Measurements from ENCODE around the gene C2orf80. TPM values are rescaled to one million over a fixed set of nuclear protein-coding genes. Genes with fewer than 3 reads are reported as not detected.

C2orf80 gene
- total RNA-seq, 2 donors from 2014 or later = 0.55 TPM; not detected in 1

DNA sequence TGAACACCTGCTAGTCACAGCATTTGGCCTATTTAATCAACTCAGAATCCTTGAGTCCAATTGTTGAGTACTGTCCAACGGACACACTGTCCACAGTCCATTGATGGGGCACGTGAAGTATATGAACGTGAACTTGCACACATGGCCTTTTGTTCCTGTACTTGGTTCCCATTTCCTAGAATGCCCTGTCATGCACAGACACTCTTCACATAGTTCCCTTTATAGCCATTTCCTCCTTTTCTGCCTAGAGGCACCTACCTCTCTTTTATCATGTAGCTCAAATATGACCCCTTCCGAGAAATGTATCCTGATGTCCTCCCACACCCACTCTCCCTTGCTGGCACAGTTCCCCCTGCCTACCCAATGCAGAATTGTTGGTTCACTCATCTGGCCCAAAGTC, 17.7 kb downstream of the C2orf80 start:
- Mint-ChIP-seq H3K27ac (no peak overlapping the region), H3K27me3 (ENCODE audit: insufficient read depth) (no peaks in the 10 kb centered on the region), H3K9me3 (no peaks in the 10 kb centered on the region), H3K36me3 (ENCODE audit: low read depth) (no peaks in the 10 kb centered on the region), H3K4me3 (no peak overlapping the region), H3K4me1 (peaks cover 1% of the 10 kb centered on the region)
- H3K27ac ChIP-seq (ENCODE audit: low read depth, low read length) = no peak overlapping the region
- TF ChIP-seq, protein P1, sequence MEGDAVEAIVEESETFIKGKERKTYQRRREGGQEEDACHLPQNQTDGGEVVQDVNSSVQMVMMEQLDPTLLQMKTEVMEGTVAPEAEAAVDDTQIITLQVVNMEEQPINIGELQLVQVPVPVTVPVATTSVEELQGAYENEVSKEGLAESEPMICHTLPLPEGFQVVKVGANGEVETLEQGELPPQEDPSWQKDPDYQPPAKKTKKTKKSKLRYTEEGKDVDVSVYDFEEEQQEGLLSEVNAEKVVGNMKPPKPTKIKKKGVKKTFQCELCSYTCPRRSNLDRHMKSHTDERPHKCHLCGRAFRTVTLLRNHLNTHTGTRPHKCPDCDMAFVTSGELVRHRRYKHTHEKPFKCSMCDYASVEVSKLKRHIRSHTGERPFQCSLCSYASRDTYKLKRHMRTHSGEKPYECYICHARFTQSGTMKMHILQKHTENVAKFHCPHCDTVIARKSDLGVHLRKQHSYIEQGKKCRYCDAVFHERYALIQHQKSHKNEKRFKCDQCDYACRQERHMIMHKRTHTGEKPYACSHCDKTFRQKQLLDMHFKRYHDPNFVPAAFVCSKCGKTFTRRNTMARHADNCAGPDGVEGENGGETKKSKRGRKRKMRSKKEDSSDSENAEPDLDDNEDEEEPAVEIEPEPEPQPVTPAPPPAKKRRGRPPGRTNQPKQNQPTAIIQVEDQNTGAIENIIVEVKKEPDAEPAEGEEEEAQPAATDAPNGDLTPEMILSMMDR (conservative IDR thresholded peaks at IDR 0.05) = no peak
- no peaks in the 10 kb centered on the region for H3K9me3 ChIP-seq (ENCODE audit: control insufficient read depth, low read length)
- H3K4me3 ChIP-seq (ENCODE audit: low read length) = no peak overlapping the region
- H3K9ac ChIP-seq (ENCODE audit: extremely low read depth, low read length, poor library complexity, severe bottlenecking) = no peak overlapping the region
- 94 to 95% methylated on average over 3 to 4 of the region's 4 CpGs for WGBS, 2 experiments (ENCODE audit: insufficient coverage in 1 of 2, insufficient read length in 1 of 2)
- no peaks in the 10 kb centered on the region for H3K36me3 ChIP-seq (ENCODE audit: control insufficient read depth, insufficient read depth, low read length)
- H3K27me3 ChIP-seq (ENCODE audit: control insufficient read depth, insufficient read depth, low read length, poor library complexity, severe bottlenecking) = no peaks in the 10 kb centered on the region
- no peaks in the 10 kb centered on the region for H3K4me1 ChIP-seq (ENCODE audit: control insufficient read depth, insufficient read depth, low read length)
- no peak for DNase-seq

DNA sequence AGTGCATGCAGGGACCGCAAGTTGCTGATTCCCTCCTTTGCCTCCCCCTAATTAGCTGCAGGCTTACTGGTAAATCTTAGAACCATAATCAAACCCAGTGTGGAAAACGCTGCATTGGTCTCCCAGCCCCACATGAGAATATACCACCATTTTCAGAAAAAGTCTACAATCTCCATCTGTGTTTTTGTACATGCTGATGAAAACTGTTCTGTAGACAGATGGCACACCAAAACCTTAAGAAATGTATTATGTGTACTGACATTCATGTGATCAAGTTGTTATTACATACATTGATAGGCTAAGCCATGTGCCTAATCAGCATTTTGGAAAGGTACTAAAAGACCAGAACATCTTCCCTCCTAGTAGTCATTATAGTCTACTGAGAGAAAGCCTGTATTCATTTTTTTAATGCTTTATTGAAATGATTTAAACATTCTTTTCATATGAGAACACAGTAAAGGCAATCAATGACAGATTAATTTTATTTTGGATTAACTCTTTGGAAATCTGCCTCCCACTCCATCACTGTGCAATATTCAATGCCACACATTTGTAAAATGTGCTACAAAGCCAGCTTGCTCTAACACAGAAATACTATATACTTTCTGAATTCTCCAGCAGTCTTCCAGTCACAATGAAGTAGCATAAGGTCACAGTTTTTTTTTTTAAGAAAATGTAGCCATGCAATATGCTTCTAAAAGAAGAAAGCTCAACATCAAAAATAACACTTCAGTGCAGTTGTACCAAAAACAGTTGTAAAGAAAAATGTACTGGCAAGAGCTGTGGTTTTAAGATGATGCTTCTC, 24.7 kb downstream of the C2orf80 start:
- DNase-seq = no peak
- H3K27me3 Mint-ChIP-seq (ENCODE audit: insufficient read depth) = no peaks in the 10 kb centered on the region
- no peak overlapping the region for H3K4me3 Mint-ChIP-seq
- peaks cover 4% of the 10 kb centered on the region for H3K4me1 ChIP-seq (ENCODE audit: control insufficient read depth, insufficient read depth, low read length)
- H3K36me3 Mint-ChIP-seq (ENCODE audit: low read depth) = no peaks in the 10 kb centered on the region
- no peaks in the 10 kb centered on the region for H3K27me3 ChIP-seq (ENCODE audit: control insufficient read depth, insufficient read depth, low read length, poor library complexity, severe bottlenecking)
- no peak overlapping the region for H3K27ac ChIP-seq (ENCODE audit: low read depth, low read length)
- H3K4me1 Mint-ChIP-seq = peaks cover 15% of the 10 kb centered on the region
- 97 to 100% methylated on average over 1 to 2 of the region's 2 CpGs for WGBS, 2 experiments (ENCODE audit: insufficient coverage in 1 of 2, insufficient read length in 1 of 2)
- H3K36me3 ChIP-seq (ENCODE audit: control insufficient read depth, insufficient read depth, low read length) = no peaks in the 10 kb centered on the region
- TF ChIP-seq, protein P1 (conservative IDR thresholded peaks at IDR 0.05) = no peak
- H3K4me3 ChIP-seq (ENCODE audit: low read length) = no peak overlapping the region
- no peaks in the 10 kb centered on the region for H3K9me3 Mint-ChIP-seq
- H3K9ac ChIP-seq (ENCODE audit: extremely low read depth, low read length, poor library complexity, severe bottlenecking) = no peak overlapping the region
- H3K27ac Mint-ChIP-seq = no peak overlapping the region
- no peaks in the 10 kb centered on the region for H3K9me3 ChIP-seq (ENCODE audit: control insufficient read depth, low read length)

DNA sequence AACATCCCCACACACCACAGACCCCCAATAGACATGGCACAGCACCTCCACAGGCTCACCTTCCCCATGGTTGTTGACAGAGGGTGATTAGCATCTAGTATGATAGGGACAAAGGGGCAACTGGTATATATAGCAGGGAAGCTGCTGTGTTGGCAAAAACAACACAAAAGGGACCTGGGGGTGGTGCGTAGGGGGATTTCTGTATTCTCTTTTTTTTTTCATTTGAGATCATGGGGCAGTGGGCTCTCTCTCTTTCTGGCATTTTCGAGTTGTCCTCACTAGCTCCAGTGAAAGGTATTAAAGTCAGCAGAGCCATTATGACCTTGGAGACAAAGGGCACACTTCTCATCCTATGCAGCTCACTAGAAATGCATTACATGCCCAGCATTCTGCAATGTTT, 26.3 kb downstream of the C2orf80 start, which contains the start of gene CRYGA:
CRYGA (minus strand) TSS at position 101 of the 400 bp plus-strand sequence; CDS start at position 68, 33 bp downstream.
- Histone ChIP-seq H3K9me3 (ENCODE audit: control insufficient read depth, low read length) (no peaks in the 10 kb centered on the region), H3K36me3 (ENCODE audit: control insufficient read depth, insufficient read depth, low read length) (no peaks in the 10 kb centered on the region), H3K9ac (ENCODE audit: extremely low read depth, low read length, poor library complexity, severe bottlenecking) (no peak within 1 kb of the TSS), H3K27ac (ENCODE audit: low read depth, low read length) (no peak within 1 kb of the TSS), H3K4me3 (ENCODE audit: low read length) (no peak within 1 kb of the TSS), H3K4me1 (ENCODE audit: control insufficient read depth, insufficient read depth, low read length) (peaks cover 4% of the 10 kb centered on the region), H3K27me3 (ENCODE audit: control insufficient read depth, insufficient read depth, low read length, poor library complexity, severe bottlenecking) (no peaks in the 10 kb centered on the region)
- Mint-ChIP-seq H3K4me1 (peaks cover 15% of the 10 kb centered on the region), H3K9me3 (no peaks in the 10 kb centered on the region), H3K36me3 (ENCODE audit: low read depth) (no peaks in the 10 kb centered on the region), H3K4me3 (no peak within 1 kb of the TSS), H3K27me3 (ENCODE audit: insufficient read depth) (no peaks in the 10 kb centered on the region), H3K27ac (peak within 1 kb of the TSS; percentile 24)
- DNase-seq = no peak
- TF ChIP-seq, protein P1 (conservative IDR thresholded peaks at IDR 0.05) = no peak
- WGBS, 2 experiments (ENCODE audit: insufficient coverage in 1 of 2, insufficient read length in 1 of 2) = 79% methylated on average over 2 of the region's 2 CpGs; no CpG with 5 or more reads in 1 of the 2 experiments
